GM12878 (cell line): Measurements from ENCODE around the gene GRAMD1C. TPM values are rescaled to one million over a fixed set of nuclear protein-coding genes. Genes with fewer than 3 reads are reported as not detected.

Source experiments
- ATAC-seq: fragments of 200-7000 bp; cut with Tn5 transposase; 3 replicates; pipeline ENCODE4 v1.9.1; 2020; ENCODE audit warnings: mild to moderate bottlenecking, moderate library complexity
- BruUV-seq: library from RNA; stranded (reverse); fragments of 400-500 nt; replicated peaks from 2 replicates; lab custom pipeline; 2021; lab: Mats Ljungman, UMichigan
- CTCF ChIA-PET: fragments of 300-600 bp; sonication (Branson Sonifier 250); formaldehyde crosslinking; extraction: SDS; loops from one replicate; lab custom pipeline; 2021; ENCODE audit warnings: inconsistent platforms; lab: Yijun Ruan, JAX
- POLR2A ChIA-PET: fragments of 350-600 bp; formaldehyde crosslinking; extraction: SDS; loops from one replicate; lab custom pipeline; 2021; ENCODE audit warnings: inconsistent platforms; lab: Charles Lee
- RAD21 ChIA-PET: fragments of 300-600 bp; sonication (Branson Sonifier 250); formaldehyde crosslinking; loops from one replicate; lab custom pipeline; 2023; ENCODE audit warnings: antibody characterized with exemption; ENCODE audit not compliant: unreplicated experiment; lab: Charles Lee
- SMC1A ChIA-PET: fragments of 300-600 bp; sonication (Branson Sonifier 250); formaldehyde crosslinking; loops from one replicate; lab custom pipeline; 2023; ENCODE audit not compliant: unreplicated experiment, uncharacterized antibody; lab: Charles Lee
- DNase-seq: peaks from one replicate; pipeline ENCODE4 v3.0.0-alpha.2; 2011; ENCODE audit warnings: low read depth, low spot score
- FAIRE-seq: peaks from 3 replicates; lab custom pipeline; 2011; peaks lifted over from hg19 to GRCh38; lab: Jason Lieb, UNC
- H2AFZ ChIP-seq: 2 replicates; pipeline ENCODE4 v1.6.0; 2011; ENCODE audit warnings: low read depth, low read length, control low read depth; ENCODE audit not compliant: control insufficient read depth
- H3K27ac ChIP-seq: 2 replicates; pipeline ENCODE4 v1.5.1; 2011; ENCODE audit warnings: control low read depth; ENCODE audit not compliant: control insufficient read depth, insufficient read depth
- H3K27me3 ChIP-seq, 2 experiments: replicated peaks in 1 of 2; 2 replicates each; pipeline versions ENCODE4 v1.6.0 to v1.6.1; 2011; ENCODE audit warnings: low read length in 1 of 2; ENCODE audit not compliant: control insufficient read depth in 2 of 2, insufficient read depth in 2 of 2
- H3K36me3 ChIP-seq, 2 experiments: 2 replicates each; pipeline ENCODE4 v1.5.1; 2011; ENCODE audit warnings: low read length in 1 of 2; ENCODE audit not compliant: control insufficient read depth in 2 of 2, insufficient read depth in 2 of 2
- H3K4me1 ChIP-seq: 2 replicates; pipeline ENCODE4 v1.6.1; 2011; ENCODE audit warnings: mild to moderate bottlenecking, low read length, moderate library complexity, mixed read lengths; ENCODE audit not compliant: control insufficient read depth, insufficient read depth
- H3K4me2 ChIP-seq: 2 replicates; pipeline ENCODE4 v1.6.0; 2011; ENCODE audit warnings: control low read depth; ENCODE audit not compliant: control insufficient read depth, insufficient read depth
- H3K4me3 ChIP-seq: fragments of 200-600 bp; sonication (generic); 2 replicates; pipeline ENCODE4 v1.5.1; 2016
- H3K79me2 ChIP-seq: 2 replicates; pipeline ENCODE4 v1.6.0; 2011; ENCODE audit warnings: low read length; ENCODE audit not compliant: control insufficient read depth, insufficient read depth
- H3K9ac ChIP-seq: 2 replicates; pipeline ENCODE4 v1.8.0; 2011; ENCODE audit warnings: low read length, control low read depth, mixed read lengths; ENCODE audit not compliant: control insufficient read depth, insufficient read depth
- H3K9me3 ChIP-seq: replicated peaks from 3 replicates; pipeline ENCODE4 v1.5.1; 2011; ENCODE audit warnings: mild to moderate bottlenecking, low read length; ENCODE audit not compliant: control insufficient read depth, insufficient read depth
- H4K20me1 ChIP-seq: 2 replicates; pipeline ENCODE4 v1.6.0; 2011; ENCODE audit not compliant: control insufficient read depth, insufficient read depth
- CBFB ChIP-seq: IDR thresholded peaks from 2 replicates; pipeline ENCODE4 v1.6.1; 2016; ENCODE audit warnings: antibody characterized with exemption, low read depth
- MXI1 ChIP-seq: fragments of 150-350 bp; IDR thresholded peaks from 2 replicates; pipeline ENCODE4 v1.6.1; 2011; ENCODE audit warnings: low read depth, mild to moderate bottlenecking, inconsistent platforms, low read length, improper control_type of control experiment
- SMARCA5 ChIP-seq: fragments of 450-650 bp; IDR thresholded peaks from 2 replicates; pipeline ENCODE4 v1.6.1; 2017; ENCODE audit warnings: mild to moderate bottlenecking
- SMC3 ChIP-seq: IDR thresholded peaks from 2 replicates; pipeline ENCODE4 v1.6.1; 2011; ENCODE audit warnings: low read length, improper control_type of control experiment, borderline replicate concordance
- STAT1 ChIP-seq: fragments of 450-650 bp; conservative IDR thresholded peaks from 2 replicates; pipeline ENCODE4 v1.6.1; 2014; ENCODE audit warnings: antibody characterized with exemption, mild to moderate bottlenecking
- SUPT20H ChIP-seq: IDR thresholded peaks from 2 replicates; pipeline ENCODE4 v1.6.1; 2011; ENCODE audit warnings: low read depth, mild to moderate bottlenecking, low read length, moderate library complexity, borderline replicate concordance; ENCODE audit not compliant: control insufficient read depth
- TBL1XR1 ChIP-seq: IDR thresholded peaks from 2 replicates; pipeline ENCODE4 v1.6.1; 2012; ENCODE audit warnings: low read depth, low read length, improper control_type of control experiment
- WGBS: methylation state at CpG from one replicate; pipeline ENCODE4 v1.1.6; 2016; ENCODE audit warnings: low lambda C conversion rate; ENCODE audit not compliant: insufficient replicate concordance, insufficient coverage; ENCODE audit errors: missing lambda C conversion rate; 5-methylcytosine and 5-hydroxymethylcytosine counted together
- in situ Hi-C: fragments of 300-500 bp; cut with MboI; formaldehyde crosslinking; loops from 9 replicates; pipeline ENCODE4 v1.14.3; 2018; ENCODE audit warnings: mixed read lengths
- intact Hi-C: fragments of 100-400 bp; cut with micrococcal nuclease; formaldehyde crosslinking; loops from one replicate; pipeline ENCODE4 v1.14.2; 2022; ENCODE audit not compliant: unreplicated experiment
- polyA plus RNA-seq, 11 experiments: library from polyadenylated mRNA; depleted of rRNA in 4 of 11; unstranded in 6 of 11; stranded (reverse) in 5 of 11; fragments of >200 nt; fragmentation: Nextera tagmentation in 4 of 11; fragmentation: Illumina TruSeq in 1 of 11; extraction: Ambion mirVana in 4 of 11; extraction: Trizol in 1 of 11; gene quantifications; 1 replicate in 1 of 11; 2 replicates in 10 of 11; pipeline versions ENCODE4 v1.2.1 to v1.2.3, GENCODE V29; 2011 to 2016; ENCODE audit warnings: inconsistent platforms in 2 of 11, missing spikeins in 2 of 11, low read depth in 1 of 11
- total RNA-seq, 4 experiments: library from RNA; depleted of rRNA in 3 of 4; stranded (reverse); fragments of >200 nt in 3 of 4; fragmentation: Illumina TruSeq in 1 of 4; extraction: Trizol in 1 of 4; gene quantifications; 2 replicates each; pipeline versions ENCODE4 v1.2.1 to v1.2.3, GENCODE V29; 2013 to 2021
- TF ChIP-seq, protein P1 (sequence below): fragments of 450-650 bp; IDR thresholded peaks from 2 replicates; pipeline ENCODE4 v1.6.1; 2016; ENCODE audit warnings: mild to moderate bottlenecking
- TF ChIP-seq, protein P2 (sequence below): IDR thresholded peaks from 2 replicates; pipeline ENCODE4 v1.6.1; 2011; ENCODE audit warnings: borderline replicate concordance, low read depth, mild to moderate bottlenecking, moderate library complexity, low read length; ENCODE audit not compliant: insufficient read depth, poor library complexity, severe bottlenecking
- TF ChIP-seq, protein P3 (sequence below): fragments of 450-650 bp; IDR thresholded peaks from 2 replicates; pipeline ENCODE4 v1.6.1; 2017; ENCODE audit warnings: borderline replicate concordance

The GRAMD1C gene
- total and polyA plus RNA-seq, 10 of the 15 experiments (the other 5 are each of a cell fraction or from before 2014, with no cell fraction given), result 3.2 to 9.2 (median 5.5) TPM

DNA sequence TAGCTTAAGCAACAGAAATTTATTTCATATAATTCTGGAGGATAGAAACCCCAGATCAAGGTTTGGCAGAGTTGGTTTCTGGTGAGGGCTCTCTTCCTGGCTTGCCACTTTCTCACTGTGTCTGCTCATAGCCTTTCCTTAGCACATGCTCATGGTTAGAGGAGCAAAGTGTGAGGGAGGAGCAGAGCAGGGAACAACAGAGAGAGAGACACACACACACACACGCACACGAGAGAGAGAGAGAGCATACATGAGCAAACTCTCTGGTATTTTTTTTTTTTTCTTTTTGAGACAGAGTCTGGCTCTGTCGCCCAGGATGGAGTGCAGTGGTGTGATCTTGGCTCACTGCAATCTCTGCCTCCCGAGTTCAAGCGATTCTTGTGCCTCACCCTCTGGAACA is 72.4 kb downstream of the GRAMD1C start:
- Histone ChIP-seq H3K27me3 (no peaks in the 10 kb centered on the region), H3K9me3 (no peaks in the 10 kb centered on the region), H2AFZ (no peak overlapping the region), H3K9ac (no peak overlapping the region), H3K27ac (no peak overlapping the region), H3K4me2 (no peak overlapping the region), H3K4me1 (no peaks in the 10 kb centered on the region), H3K36me3 (no peaks in the 10 kb centered on the region), H4K20me1 (no peaks in the 10 kb centered on the region), H3K79me2 (no peaks in the 10 kb centered on the region), H3K4me3 (no peak overlapping the region)
- BruUV-seq, result no TSS peak
- ChIA-PET POLR2A (no interaction called here), RAD21 (interaction anchor here (2.7 kb wide), 1 partner anchor 66 kb away, joined by 8 read pairs; no protein-coding TSS in a partner anchor), SMC1A (interaction anchor here (0.6 to 10.4 kb wide), 5 partner anchors 13 to 175 kb away, joined by 3 to 108 read pairs (median 4); partner anchors contain the start of gene GRAMD1C), CTCF (interaction anchor here (0.8 to 5.9 kb wide), 7 partner anchors 19 to 175 kb away, joined by 3 to 33 read pairs (median 4); no protein-coding TSS in a partner anchor)
- no peak for ATAC-seq
- WGBS, result 80% methylated on average over 5 of the region's 5 CpGs
- no peak for TF ChIP-seq SMARCA5
- DNase-seq, result no peak
- in situ Hi-C loops (loop anchor here (5.0 to 10.0 kb wide), 3 partner anchors 69 to 416 kb away; no protein-coding TSS in a partner anchor), intact Hi-C loops (no loop called here)
- no peak for FAIRE-seq

DNA sequence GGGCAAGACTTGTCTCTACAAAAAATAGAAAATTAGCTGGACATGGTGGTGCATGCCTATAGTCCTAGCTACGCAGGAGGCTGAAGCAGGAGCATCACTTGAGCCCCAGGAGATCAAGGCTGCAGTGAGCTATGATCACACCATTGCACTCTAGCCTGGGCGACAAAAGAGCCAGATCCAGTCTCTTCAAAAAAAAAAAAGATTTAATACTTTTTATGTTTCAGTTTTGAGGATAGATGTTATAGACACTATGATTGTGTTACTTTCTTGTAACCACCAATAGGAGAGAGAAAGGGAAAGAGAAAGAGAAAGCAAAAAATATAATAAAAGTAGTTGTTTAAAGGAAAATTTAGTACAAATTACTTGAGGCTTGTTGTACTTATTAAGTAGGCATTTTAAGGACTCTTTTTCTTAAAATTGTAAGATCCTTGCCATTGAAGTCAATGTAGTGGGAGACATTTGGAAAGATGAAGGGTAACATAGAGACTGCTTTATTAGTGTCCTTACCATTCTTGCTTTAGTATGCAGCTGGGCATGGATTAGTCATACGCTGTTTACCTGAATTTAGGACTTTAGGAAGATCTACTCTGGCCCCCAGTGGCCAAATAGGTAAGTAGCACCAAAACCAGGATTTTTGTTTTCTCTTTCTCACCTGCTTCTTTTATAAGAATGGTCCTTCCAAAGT is 74.1 kb downstream of the GRAMD1C start:
- in situ Hi-C loops (loop anchor here (5.0 to 10.0 kb wide), 3 partner anchors 70 to 418 kb away; no protein-coding TSS in a partner anchor), intact Hi-C loops (loop anchor here (1.0 to 2.0 kb wide), 3 partner anchors 74 to 418 kb away; partner anchors contain the start of gene GRAMD1C)
- H2AFZ ChIP-seq, result peak overlapping the region; percentile 72
- H3K9ac ChIP-seq, result no peak overlapping the region
- no peak overlapping the region for H3K27ac ChIP-seq
- BruUV-seq, result no TSS peak
- H4K20me1 ChIP-seq, result no peaks in the 10 kb centered on the region
- ATAC-seq, result peak; percentile 98
- peak overlapping the region; percentile 54 for H3K4me2 ChIP-seq
- H3K27me3 ChIP-seq, result no peaks in the 10 kb centered on the region
- no peak overlapping the region for H3K4me3 ChIP-seq
- DNase-seq, result peak; percentile 35
- CTCF ChIA-PET, result interaction anchor here (0.6 to 3.7 kb wide), 29 partner anchors 8 to 1617 kb away, joined by 3 to 84 read pairs (median 4); partner anchors contain the start of gene GRAMD1C
- H3K36me3 ChIP-seq, result no peaks in the 10 kb centered on the region
- FAIRE-seq, result peak; percentile 79
- RAD21 ChIA-PET, result interaction anchor here (0.6 to 3.6 kb wide), 18 partner anchors 16 to 420 kb away, joined by 3 to 45 read pairs (median 4); partner anchors contain the start of genes ATP6V1A, NAA50 and USF3
- no peaks in the 10 kb centered on the region for H3K4me1 ChIP-seq
- POLR2A ChIA-PET, result interaction anchor here (0.5 kb wide), 1 partner anchor 82 kb away, joined by 6 read pairs; no protein-coding TSS in a partner anchor
- WGBS, result 58% methylated on average over 3 of the region's 3 CpGs
- H3K9me3 ChIP-seq, result no peaks in the 10 kb centered on the region
- H3K79me2 ChIP-seq, result no peaks in the 10 kb centered on the region
- SMC1A ChIA-PET, result interaction anchor here (0.7 to 10.4 kb wide), 21 partner anchors 9 to 419 kb away, joined by 3 to 108 read pairs (median 4); partner anchors contain the start of genes ATP6V1A and GRAMD1C
- TF ChIP-seq, protein P1, sequence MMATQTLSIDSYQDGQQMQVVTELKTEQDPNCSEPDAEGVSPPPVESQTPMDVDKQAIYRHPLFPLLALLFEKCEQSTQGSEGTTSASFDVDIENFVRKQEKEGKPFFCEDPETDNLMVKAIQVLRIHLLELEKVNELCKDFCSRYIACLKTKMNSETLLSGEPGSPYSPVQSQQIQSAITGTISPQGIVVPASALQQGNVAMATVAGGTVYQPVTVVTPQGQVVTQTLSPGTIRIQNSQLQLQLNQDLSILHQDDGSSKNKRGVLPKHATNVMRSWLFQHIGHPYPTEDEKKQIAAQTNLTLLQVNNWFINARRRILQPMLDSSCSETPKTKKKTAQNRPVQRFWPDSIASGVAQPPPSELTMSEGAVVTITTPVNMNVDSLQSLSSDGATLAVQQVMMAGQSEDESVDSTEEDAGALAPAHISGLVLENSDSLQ, result no peak
- no peak for TF ChIP-seq STAT1
- no peak for TF ChIP-seq SUPT20H
- TF ChIP-seq, protein P2, sequence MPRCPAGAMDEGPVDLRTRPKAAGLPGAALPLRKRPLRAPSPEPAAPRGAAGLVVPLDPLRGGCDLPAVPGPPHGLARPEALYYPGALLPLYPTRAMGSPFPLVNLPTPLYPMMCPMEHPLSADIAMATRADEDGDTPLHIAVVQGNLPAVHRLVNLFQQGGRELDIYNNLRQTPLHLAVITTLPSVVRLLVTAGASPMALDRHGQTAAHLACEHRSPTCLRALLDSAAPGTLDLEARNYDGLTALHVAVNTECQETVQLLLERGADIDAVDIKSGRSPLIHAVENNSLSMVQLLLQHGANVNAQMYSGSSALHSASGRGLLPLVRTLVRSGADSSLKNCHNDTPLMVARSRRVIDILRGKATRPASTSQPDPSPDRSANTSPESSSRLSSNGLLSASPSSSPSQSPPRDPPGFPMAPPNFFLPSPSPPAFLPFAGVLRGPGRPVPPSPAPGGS, result no peak
- TF ChIP-seq SMC3, result peak; percentile 79
- TF ChIP-seq MXI1, result no peak
- no peak for TF ChIP-seq TBL1XR1
- TF ChIP-seq, protein P3, sequence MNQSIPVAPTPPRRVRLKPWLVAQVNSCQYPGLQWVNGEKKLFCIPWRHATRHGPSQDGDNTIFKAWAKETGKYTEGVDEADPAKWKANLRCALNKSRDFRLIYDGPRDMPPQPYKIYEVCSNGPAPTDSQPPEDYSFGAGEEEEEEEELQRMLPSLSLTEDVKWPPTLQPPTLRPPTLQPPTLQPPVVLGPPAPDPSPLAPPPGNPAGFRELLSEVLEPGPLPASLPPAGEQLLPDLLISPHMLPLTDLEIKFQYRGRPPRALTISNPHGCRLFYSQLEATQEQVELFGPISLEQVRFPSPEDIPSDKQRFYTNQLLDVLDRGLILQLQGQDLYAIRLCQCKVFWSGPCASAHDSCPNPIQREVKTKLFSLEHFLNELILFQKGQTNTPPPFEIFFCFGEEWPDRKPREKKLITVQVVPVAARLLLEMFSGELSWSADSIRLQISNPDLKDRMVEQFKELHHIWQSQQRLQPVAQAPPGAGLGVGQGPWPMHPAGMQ, result no peak
- TF ChIP-seq CBFB, result no peak
